KOPT-K1 (cell line): Measurements from ENCODE around the gene HNRNPA0.

Source experiments
- H3K27ac ChIP-seq: fragments of 200-600 bp; sonication (generic); 2 replicates; pipeline ENCODE4 v1.5.1; 2016; ENCODE audit warnings: antibody characterized with exemption, mild to moderate bottlenecking, low read depth, low read length; ENCODE audit not compliant: poor library complexity, severe bottlenecking
- H3K36me3 ChIP-seq: fragments of 200-600 bp; sonication (generic); 2 replicates; pipeline ENCODE4 v1.5.1; 2017; ENCODE audit warnings: antibody characterized with exemption, mild to moderate bottlenecking, low read length, moderate library complexity; ENCODE audit not compliant: insufficient read depth
- H3K9me3 ChIP-seq: fragments of 200-600 bp; sonication (generic); 2 replicates; pipeline ENCODE4 v1.5.1; 2017; ENCODE audit warnings: antibody characterized with exemption, low read length, mild to moderate bottlenecking; ENCODE audit not compliant: insufficient read depth, poor library complexity, severe bottlenecking

Gene HNRNPA0

GRCh38 chr5:137715456-137715855 is 38.7 kb downstream of the HNRNPA0 start:
- peaks cover 23% of the 10 kb centered on the region for H3K9me3 ChIP-seq
- H3K36me3 ChIP-seq, result peaks cover 33% of the 10 kb centered on the region
- H3K27ac ChIP-seq, result no peak overlapping the region

GRCh38 chr5:137714946-137715345 is 39.2 kb downstream of the HNRNPA0 start:
- peaks cover 29% of the 10 kb centered on the region for H3K36me3 ChIP-seq
- peaks cover 23% of the 10 kb centered on the region for H3K9me3 ChIP-seq

GRCh38 chr5:137714494-137714893 is 39.7 kb downstream of the HNRNPA0 start:
- Histone ChIP-seq H3K36me3 (peaks cover 34% of the 10 kb centered on the region), H3K9me3 (peaks cover 23% of the 10 kb centered on the region), H3K27ac (no peak overlapping the region)

More at GRCh38 chr5:137714946-137715345, 39.2 kb downstream of the HNRNPA0 start:
- no peak overlapping the region for H3K27ac ChIP-seq

- peaks cover 23% of the 10 kb centered on the region for H3K9me3 ChIP-seq
- H3K36me3 ChIP-seq, result peaks cover 47% of the 10 kb centered on the region
Observed at GRCh38 chr5:137712139-137712667, 42.0 kb downstream of the HNRNPA0 start.

GRCh38 chr5:137710086-137710485 is 44.1 kb downstream of the HNRNPA0 start:
- peaks cover 23% of the 10 kb centered on the region for H3K9me3 ChIP-seq
- H3K36me3 ChIP-seq, result peaks cover 49% of the 10 kb centered on the region
- no peak overlapping the region for H3K27ac ChIP-seq

More at GRCh38 chr5:137712139-137712667, 42.0 kb downstream of the HNRNPA0 start:
- H3K27ac ChIP-seq, result no peak overlapping the region

- Histone ChIP-seq H3K27ac (no peak overlapping the region), H3K36me3 (peaks cover 42% of the 10 kb centered on the region), H3K9me3 (peaks cover 17% of the 10 kb centered on the region)
Observed at GRCh38 chr5:137708796-137709559, 45.2 kb downstream of the HNRNPA0 start.

- peaks cover 8% of the 10 kb centered on the region for H3K9me3 ChIP-seq
Observed at GRCh38 chr5:137708062-137708461, 46.1 kb downstream of the HNRNPA0 start.

GRCh38 chr5:137706841-137707240 is 47.3 kb downstream of the HNRNPA0 start:
- peaks cover 34% of the 10 kb centered on the region for H3K36me3 ChIP-seq
- H3K27ac ChIP-seq, result no peak overlapping the region
- no peaks in the 10 kb centered on the region for H3K9me3 ChIP-seq

More at GRCh38 chr5:137708062-137708461, 46.1 kb downstream of the HNRNPA0 start:
- Histone ChIP-seq H3K36me3 (peaks cover 35% of the 10 kb centered on the region), H3K27ac (no peak overlapping the region)

- Histone ChIP-seq H3K9me3 (no peaks in the 10 kb centered on the region), H3K36me3 (peaks cover 36% of the 10 kb centered on the region), H3K27ac (no peak overlapping the region)
Observed at GRCh38 chr5:137705106-137705505, 49.1 kb downstream of the HNRNPA0 start.

GRCh38 chr5:137703565-137703964 is 50.6 kb downstream of the HNRNPA0 start:
- Histone ChIP-seq H3K27ac (no peak overlapping the region), H3K36me3 (peaks cover 23% of the 10 kb centered on the region), H3K9me3 (no peaks in the 10 kb centered on the region)

GRCh38 chr5:137700282-137700680 is 53.9 kb downstream of the HNRNPA0 start:
- Histone ChIP-seq H3K9me3 (no peaks in the 10 kb centered on the region), H3K36me3 (peaks cover 31% of the 10 kb centered on the region), H3K27ac (no peak overlapping the region)

GRCh38 chr5:137699336-137700281 is 54.6 kb downstream of the HNRNPA0 start:
- Histone ChIP-seq H3K27ac (no peak overlapping the region), H3K36me3 (peaks cover 31% of the 10 kb centered on the region), H3K9me3 (no peaks in the 10 kb centered on the region)

GRCh38 chr5:137696481-137696880 is 57.7 kb downstream of the HNRNPA0 start:
- H3K27ac ChIP-seq, result peak overlapping the region; percentile 61
- peaks cover 28% of the 10 kb centered on the region for H3K36me3 ChIP-seq
- no peaks in the 10 kb centered on the region for H3K9me3 ChIP-seq

GRCh38 chr5:137695651-137696428 is 58.3 kb downstream of the HNRNPA0 start:
- Histone ChIP-seq H3K9me3 (no peaks in the 10 kb centered on the region), H3K27ac (peak overlapping the region; percentile 61), H3K36me3 (peaks cover 33% of the 10 kb centered on the region)
